Memory B cell (primary cell): Measurements from ENCODE around the gene POU6F2.

Source experiments
- ATAC-seq: fragments of 150-1000 bp; cut with Tn5 transposase; 2 replicates; pipeline ENCODE4 v1.10.0; 2021; ENCODE audit warnings: low read depth, mild to moderate bottlenecking, moderate library complexity
- DNase-seq, 2 donors: peaks; one replicate each; pipeline ENCODE4 v3.0.0; 2022; ENCODE audit warnings: low spot score in 2 of 2
- H3K27ac Mint-ChIP-seq: one replicate; pipeline ENCODE4 v1.8.0; 2022; ENCODE audit warnings: mild to moderate bottlenecking, moderate library complexity, mixed read lengths
- H3K27me3 Mint-ChIP-seq: one replicate; pipeline ENCODE4 v1.8.0; 2022; ENCODE audit warnings: mixed read lengths
- H3K36me3 Mint-ChIP-seq: one replicate; pipeline ENCODE4 v1.8.0; 2022; ENCODE audit warnings: mild to moderate bottlenecking, mixed read lengths
- H3K4me1 Mint-ChIP-seq: one replicate; pipeline ENCODE4 v1.8.0; 2022; ENCODE audit warnings: mixed read lengths
- H3K4me3 Mint-ChIP-seq: one replicate; pipeline ENCODE4 v1.8.0; 2022; ENCODE audit warnings: mild to moderate bottlenecking, moderate library complexity, mixed read lengths
- H3K9me3 Mint-ChIP-seq: one replicate; pipeline ENCODE4 v1.8.0; 2022; ENCODE audit warnings: mixed read lengths

The POU6F2 gene

GRCh38 chr7:39451901-39452300 lies 474.2 kb downstream of the POU6F2 start:
- no peaks in the 10 kb centered on the region for H3K36me3 Mint-ChIP-seq
- no peaks in the 10 kb centered on the region for H3K9me3 Mint-ChIP-seq
- ATAC-seq (no peak), DNase-seq (no peak)
- H3K4me3 Mint-ChIP-seq: no peak overlapping the region
- no peak overlapping the region for H3K27ac Mint-ChIP-seq
- peaks cover 8% of the 10 kb centered on the region for H3K27me3 Mint-ChIP-seq
- no peaks in the 10 kb centered on the region for H3K4me1 Mint-ChIP-seq

- ATAC-seq (peak; percentile 59), DNase-seq (peak; percentile 20 to 25)
- Mint-ChIP-seq H3K4me1 (no peaks in the 10 kb centered on the region), H3K27ac (no peak overlapping the region), H3K27me3 (peaks cover 10% of the 10 kb centered on the region), H3K4me3 (no peak overlapping the region), H3K36me3 (no peaks in the 10 kb centered on the region), H3K9me3 (no peaks in the 10 kb centered on the region)
Measured at GRCh38 chr7:39453743-39454355, 476.1 kb downstream of the POU6F2 start.

GRCh38 chr7:39458061-39458745 lies 480.5 kb downstream of the POU6F2 start:
- peaks cover 4% of the 10 kb centered on the region for H3K27me3 Mint-ChIP-seq
- ATAC-seq (no peak), DNase-seq (no peak)
- no peaks in the 10 kb centered on the region for H3K36me3 Mint-ChIP-seq
- H3K4me1 Mint-ChIP-seq: no peaks in the 10 kb centered on the region
- no peak overlapping the region for H3K27ac Mint-ChIP-seq
- no peaks in the 10 kb centered on the region for H3K9me3 Mint-ChIP-seq
- no peak overlapping the region for H3K4me3 Mint-ChIP-seq

- no peaks in the 10 kb centered on the region for H3K36me3 Mint-ChIP-seq
- H3K27me3 Mint-ChIP-seq: peaks cover 7% of the 10 kb centered on the region
- no peaks in the 10 kb centered on the region for H3K9me3 Mint-ChIP-seq
- no peak overlapping the region for H3K27ac Mint-ChIP-seq
- H3K4me1 Mint-ChIP-seq: no peaks in the 10 kb centered on the region
- H3K4me3 Mint-ChIP-seq: no peak overlapping the region
- no peak for DNase-seq
- no peak for ATAC-seq
Measured at GRCh38 chr7:39459636-39460035, 481.9 kb downstream of the POU6F2 start.

GRCh38 chr7:39460486-39460885 lies 482.8 kb downstream of the POU6F2 start:
- H3K36me3 Mint-ChIP-seq: no peaks in the 10 kb centered on the region
- no peaks in the 10 kb centered on the region for H3K9me3 Mint-ChIP-seq
- no peak overlapping the region for H3K4me3 Mint-ChIP-seq
- no peak overlapping the region for H3K27ac Mint-ChIP-seq
- peaks cover 7% of the 10 kb centered on the region for H3K27me3 Mint-ChIP-seq
- ATAC-seq (no peak), DNase-seq (no peak)
- H3K4me1 Mint-ChIP-seq: no peaks in the 10 kb centered on the region

GRCh38 chr7:39461263-39461820 lies 483.6 kb downstream of the POU6F2 start:
- no peak for ATAC-seq
- Mint-ChIP-seq H3K9me3 (no peaks in the 10 kb centered on the region), H3K4me3 (no peak overlapping the region), H3K27me3 (peaks cover 7% of the 10 kb centered on the region), H3K27ac (no peak overlapping the region), H3K4me1 (no peaks in the 10 kb centered on the region), H3K36me3 (no peaks in the 10 kb centered on the region)
- no peak for DNase-seq

GRCh38 chr7:39463252-39463651 lies 485.5 kb downstream of the POU6F2 start:
- Mint-ChIP-seq H3K4me3 (no peak overlapping the region), H3K4me1 (no peaks in the 10 kb centered on the region), H3K27ac (no peak overlapping the region), H3K36me3 (no peaks in the 10 kb centered on the region), H3K9me3 (no peaks in the 10 kb centered on the region), H3K27me3 (peaks cover 7% of the 10 kb centered on the region)
- ATAC-seq (no peak), DNase-seq (no peak)

GRCh38 chr7:39464350-39465054 lies 486.8 kb downstream of the POU6F2 start:
- Mint-ChIP-seq H3K27ac (no peak overlapping the region), H3K4me3 (no peak overlapping the region), H3K36me3 (no peaks in the 10 kb centered on the region), H3K27me3 (peaks cover 5% of the 10 kb centered on the region), H3K4me1 (no peaks in the 10 kb centered on the region), H3K9me3 (no peaks in the 10 kb centered on the region)
- ATAC-seq: no peak
- DNase-seq: no peak

GRCh38 chr7:39465055-39465929 lies 487.6 kb downstream of the POU6F2 start:
- no peaks in the 10 kb centered on the region for H3K4me1 Mint-ChIP-seq
- DNase-seq: peak; percentile 15 to 17
- ATAC-seq: peak; percentile 66
- H3K36me3 Mint-ChIP-seq: no peaks in the 10 kb centered on the region
- H3K4me3 Mint-ChIP-seq: no peak overlapping the region
- H3K9me3 Mint-ChIP-seq: no peaks in the 10 kb centered on the region
- H3K27ac Mint-ChIP-seq: no peak overlapping the region
- peaks cover 5% of the 10 kb centered on the region for H3K27me3 Mint-ChIP-seq

- Mint-ChIP-seq H3K9me3 (no peaks in the 10 kb centered on the region), H3K4me1 (no peaks in the 10 kb centered on the region), H3K27me3 (peaks cover 8% of the 10 kb centered on the region), H3K4me3 (no peak overlapping the region), H3K36me3 (no peaks in the 10 kb centered on the region), H3K27ac (no peak overlapping the region)
- no peak for ATAC-seq
- DNase-seq: no peak
Measured at GRCh38 chr7:39468261-39468660, 490.6 kb downstream of the POU6F2 start.

GRCh38 chr7:39468808-39469374 lies 491.2 kb downstream of the POU6F2 start:
- ATAC-seq (no peak), DNase-seq (no peak)
- no peaks in the 10 kb centered on the region for H3K9me3 Mint-ChIP-seq
- H3K4me1 Mint-ChIP-seq: no peaks in the 10 kb centered on the region
- no peaks in the 10 kb centered on the region for H3K36me3 Mint-ChIP-seq
- H3K27ac Mint-ChIP-seq: no peak overlapping the region
- H3K27me3 Mint-ChIP-seq: peaks cover 6% of the 10 kb centered on the region
- no peak overlapping the region for H3K4me3 Mint-ChIP-seq

GRCh38 chr7:39480901-39481300 lies 503.2 kb downstream of the POU6F2 start:
- ATAC-seq (no peak), DNase-seq (no peak)
- no peaks in the 10 kb centered on the region for H3K36me3 Mint-ChIP-seq
- no peak overlapping the region for H3K27ac Mint-ChIP-seq
- H3K27me3 Mint-ChIP-seq: peaks cover 3% of the 10 kb centered on the region
- peaks cover 1% of the 10 kb centered on the region for H3K9me3 Mint-ChIP-seq
- no peaks in the 10 kb centered on the region for H3K4me1 Mint-ChIP-seq
- no peak overlapping the region for H3K4me3 Mint-ChIP-seq
